HS-5 (cell line): ENCODE measurements around the gene CRLF2.
"Not testable (repeated sequence)": the region's sequence is repeated elsewhere in the genome, so short reads cannot be mapped to it uniquely, and the experiment has no call there.

Experiments
- DNase-seq: peaks from one replicate; pipeline ENCODE4 v3.0.0-alpha.2; 2012; ENCODE audit warnings: low read depth

The CRLF2 gene, protein sequence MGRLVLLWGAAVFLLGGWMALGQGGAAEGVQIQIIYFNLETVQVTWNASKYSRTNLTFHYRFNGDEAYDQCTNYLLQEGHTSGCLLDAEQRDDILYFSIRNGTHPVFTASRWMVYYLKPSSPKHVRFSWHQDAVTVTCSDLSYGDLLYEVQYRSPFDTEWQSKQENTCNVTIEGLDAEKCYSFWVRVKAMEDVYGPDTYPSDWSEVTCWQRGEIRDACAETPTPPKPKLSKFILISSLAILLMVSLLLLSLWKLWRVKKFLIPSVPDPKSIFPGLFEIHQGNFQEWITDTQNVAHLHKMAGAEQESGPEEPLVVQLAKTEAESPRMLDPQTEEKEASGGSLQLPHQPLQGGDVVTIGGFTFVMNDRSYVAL

DNA sequence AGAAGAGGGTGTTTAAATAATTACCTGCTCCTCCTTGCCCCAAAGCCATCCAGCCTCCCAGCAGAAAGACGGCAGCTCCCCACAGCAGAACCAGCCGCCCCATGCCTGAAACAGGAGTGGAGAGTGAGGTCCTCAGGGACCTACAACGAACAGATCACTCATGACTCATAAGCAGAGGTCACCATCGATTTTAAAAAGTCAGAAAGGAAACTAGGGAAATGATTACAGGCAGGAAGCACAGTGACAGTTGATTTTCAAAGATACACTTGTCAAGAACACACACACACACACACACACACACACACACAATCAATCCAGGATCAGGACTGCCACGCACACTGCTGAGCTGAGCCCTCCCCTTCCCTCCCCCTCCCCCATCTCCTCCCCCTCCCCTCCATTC, at the start of gene CRLF2:
TSS of gene CRLF2 (minus strand) at position 118 of the 400 bp plus-strand sequence. CDS start at position 103, 15 bp downstream.
- DNase-seq, result peak; percentile 59

DNA sequence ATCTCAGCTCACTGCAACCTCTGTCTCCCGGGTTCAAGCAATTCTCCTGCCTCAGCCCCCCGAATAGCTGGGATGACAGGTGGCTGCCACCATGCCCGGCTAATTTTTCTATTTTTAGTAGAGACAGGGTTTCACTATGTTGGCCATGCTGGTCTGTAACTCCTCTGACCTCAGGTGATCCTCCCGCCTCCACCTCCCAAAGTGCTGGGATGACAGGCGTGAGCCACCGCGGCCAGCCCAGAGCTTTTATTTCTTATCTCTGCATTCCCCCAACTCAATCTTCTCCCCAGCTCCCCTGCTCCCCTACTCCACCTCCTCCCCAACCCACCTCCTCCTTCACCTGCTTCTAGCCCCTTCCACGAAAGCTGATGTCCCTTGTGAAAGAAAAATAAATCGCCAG, 49.3 kb upstream of the CRLF2 start:
- DNase-seq, result not testable (repeated sequence)

DNA sequence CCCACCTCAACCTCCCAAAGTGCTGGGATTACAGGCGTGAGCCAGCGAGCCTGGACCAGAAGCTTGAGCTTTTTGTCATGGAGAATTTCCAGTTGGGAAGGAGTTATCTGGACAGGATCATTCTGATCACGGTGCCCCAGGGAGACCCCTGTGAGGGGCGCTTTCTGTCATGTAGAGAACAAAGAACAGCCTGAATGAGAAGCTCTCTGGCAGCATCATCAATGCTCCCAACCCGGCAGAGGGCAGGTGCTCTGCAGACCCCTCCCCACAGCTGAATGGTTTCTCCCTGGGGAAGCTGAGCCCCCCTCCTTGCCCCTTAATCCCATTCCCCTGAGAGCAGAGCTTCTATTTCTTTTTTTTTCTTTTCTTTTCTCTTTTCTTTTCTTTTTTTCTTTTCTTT, 48.8 kb upstream of the CRLF2 start:
- no peak for DNase-seq

DNA sequence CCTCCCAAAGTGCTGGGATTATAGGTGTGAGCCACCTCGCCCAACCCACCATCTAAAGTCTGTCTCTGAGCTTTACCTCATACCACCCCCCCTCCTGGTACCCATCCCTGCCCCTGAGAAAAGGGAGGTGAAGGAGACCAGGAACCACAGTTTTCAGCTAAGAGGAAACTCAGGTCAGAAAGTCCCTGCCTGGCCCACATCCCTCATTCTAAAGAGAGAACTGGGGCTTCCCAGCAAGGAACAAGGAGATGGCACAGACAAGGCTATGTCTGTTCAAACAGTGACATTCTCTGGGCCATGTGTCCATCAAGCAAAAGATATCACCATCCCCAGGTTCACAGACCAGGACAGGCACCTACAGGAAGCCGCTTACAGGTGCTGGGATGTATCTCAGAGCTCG, 40.4 kb upstream of the CRLF2 start:
- no peak for DNase-seq

DNA sequence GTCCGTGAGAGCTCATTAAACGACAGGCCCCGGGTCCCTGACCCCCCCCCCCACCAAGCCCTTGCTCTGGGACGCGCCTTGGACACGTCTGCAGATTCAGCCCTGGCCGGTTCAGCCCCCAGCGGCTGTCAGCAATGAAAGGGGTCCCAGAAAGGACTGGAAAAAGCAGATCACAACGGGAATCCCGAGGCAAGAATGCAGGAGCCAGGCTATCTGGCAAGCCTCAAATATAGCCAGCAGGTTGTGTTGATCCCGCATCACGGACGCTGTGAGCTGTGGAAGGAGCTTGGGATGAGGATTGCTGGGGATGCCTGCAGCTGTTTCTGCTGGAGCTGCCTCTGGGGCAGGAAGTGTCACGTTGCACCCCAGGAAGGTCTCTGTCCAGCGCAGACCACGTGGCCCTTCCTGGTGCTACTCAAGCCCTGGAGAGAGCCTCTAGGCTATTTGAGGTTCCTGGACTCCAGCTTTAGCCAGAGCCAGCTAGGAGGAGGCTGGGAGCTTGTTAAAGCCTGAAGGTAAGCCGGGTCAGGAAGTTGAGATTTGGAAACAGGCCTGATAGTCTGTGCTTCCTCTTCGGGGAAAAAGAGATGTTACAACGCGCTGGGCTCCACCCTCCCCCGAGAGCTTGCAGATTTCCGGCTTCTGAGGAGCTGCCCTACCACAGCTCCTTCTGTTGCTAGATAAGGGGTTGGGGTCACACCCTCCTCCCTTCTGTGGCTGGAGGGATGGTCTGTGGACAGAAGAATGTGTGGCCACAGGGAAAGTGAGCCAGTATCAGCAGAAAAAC, 36.8 kb upstream of the CRLF2 start:
- no peak for DNase-seq

DNA sequence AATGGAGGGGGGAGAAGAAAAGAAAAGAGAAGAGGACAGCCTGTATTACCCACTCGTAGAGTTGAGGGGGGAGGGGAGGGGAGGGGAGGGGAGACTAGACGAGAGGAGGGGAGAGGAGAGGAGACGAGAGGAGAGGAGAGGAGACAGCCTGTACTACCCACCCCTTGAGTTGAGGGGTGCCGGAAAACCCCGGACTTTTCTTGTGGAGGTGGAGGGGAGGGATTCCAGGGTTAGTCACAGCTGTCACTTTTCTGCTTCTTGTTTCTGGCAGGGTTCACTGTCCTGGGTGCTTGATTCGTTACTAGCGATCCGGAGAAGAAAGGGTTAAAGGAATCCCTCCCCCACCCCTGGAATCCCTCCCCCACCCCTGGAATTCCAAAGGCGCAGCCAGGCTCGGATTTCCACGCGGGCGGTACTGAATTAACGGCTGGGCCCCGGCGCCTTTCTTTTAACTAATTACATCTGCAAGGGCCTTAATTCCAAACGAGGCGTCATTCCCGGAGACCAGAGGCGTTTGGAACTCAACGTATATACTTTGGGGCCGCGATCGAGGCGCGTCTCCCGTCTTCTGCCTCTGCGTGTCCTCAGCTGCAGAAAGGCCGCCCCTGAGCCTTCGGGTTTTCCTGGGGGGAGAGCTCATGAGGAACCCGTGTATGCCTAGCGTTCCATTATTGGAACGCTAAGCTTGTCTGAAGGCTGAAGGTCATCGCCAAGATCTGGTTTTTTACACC, 36.0 kb upstream of the CRLF2 start:
- no peak for DNase-seq

DNA sequence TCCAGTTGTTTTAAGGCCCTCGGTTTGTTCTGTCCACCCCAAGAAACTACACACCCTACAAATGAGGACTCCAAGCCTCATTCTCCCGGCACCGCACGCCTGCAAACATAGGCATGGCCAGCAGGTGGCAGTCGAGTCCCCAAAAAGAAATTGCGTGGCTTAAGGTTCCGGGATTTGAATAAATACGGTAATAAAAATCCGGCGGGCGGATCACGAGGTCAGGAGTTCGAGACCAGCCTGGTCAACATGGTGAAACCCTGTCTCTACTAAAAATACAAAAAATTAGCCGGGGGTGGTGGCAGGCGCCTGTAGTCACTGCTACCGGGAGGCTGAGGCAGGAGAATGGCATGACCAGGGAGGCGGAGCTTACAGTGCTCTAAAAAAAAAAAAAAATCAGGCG, 34.4 kb upstream of the CRLF2 start:
- DNase-seq, result no peak

DNA sequence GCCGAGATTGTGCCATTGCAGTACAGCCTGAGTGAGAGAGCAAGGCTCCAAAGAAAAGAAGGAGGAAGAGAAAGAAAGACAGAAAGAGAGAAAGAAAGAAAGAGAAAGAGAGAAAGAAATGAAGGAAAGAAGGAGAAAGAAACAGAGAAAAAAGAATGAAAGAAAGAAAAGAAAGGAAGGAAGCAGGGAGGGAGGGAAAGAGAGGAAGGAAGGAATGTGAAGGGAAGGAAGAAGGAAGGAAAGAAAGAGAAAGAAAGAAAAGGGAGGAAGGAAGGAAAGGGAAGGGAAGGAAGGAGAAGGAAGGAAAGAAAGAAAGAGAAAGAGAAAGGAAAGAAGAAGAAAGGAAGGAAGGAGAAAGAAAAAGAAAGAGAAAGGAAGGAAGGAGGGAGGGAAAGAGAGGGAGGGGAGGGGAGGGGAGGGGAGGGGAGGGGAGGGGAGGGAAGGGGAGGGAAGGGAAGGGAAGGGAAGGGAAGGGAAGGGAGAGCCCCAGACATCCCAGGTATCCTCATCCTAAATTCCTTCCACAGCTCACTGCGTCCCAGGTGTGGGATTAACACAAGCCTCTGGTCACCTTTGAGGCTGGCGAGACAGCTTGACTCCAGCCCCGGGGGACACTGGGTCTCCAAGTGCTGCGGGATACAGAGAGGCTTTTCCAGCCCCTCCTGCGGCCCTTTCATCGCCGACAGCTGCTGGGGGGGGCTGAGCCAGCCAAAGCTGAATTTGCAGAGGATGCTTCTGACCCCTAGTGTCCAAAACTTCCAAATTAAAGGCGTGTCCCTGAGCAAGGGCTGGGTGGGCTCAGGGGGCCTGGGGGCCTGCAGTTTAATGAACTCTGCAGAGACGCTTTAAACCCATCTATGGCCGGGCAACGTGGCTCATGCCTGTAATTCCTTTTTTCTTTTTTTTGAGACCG, 32.0 kb upstream of the CRLF2 start:
- no peak for DNase-seq

DNA sequence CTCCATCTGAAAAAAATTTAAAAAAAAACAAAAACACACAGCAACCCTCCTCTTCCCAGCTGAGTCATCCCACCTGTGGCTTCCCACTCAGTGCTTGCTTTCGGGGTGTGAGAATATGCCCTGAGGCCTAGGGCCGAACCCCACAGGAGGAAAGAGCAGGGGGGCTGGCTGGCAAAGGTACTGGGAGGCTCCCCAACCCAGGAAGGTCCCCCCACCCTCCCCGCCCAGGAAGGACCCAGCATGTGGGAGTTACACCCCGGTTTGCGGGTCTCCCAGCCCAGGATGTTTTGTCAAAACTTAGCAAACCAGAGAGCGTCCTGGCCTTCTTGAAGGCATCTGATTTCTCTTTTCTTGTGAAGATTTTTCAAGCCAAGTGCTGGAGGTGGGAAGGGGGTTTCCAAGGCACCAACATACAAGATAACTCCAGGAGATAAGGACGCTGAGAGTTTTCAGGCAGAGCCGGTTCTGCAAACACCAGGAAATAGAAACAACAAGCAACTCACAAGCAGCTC, 30.5 kb upstream of the CRLF2 start:
- no peak for DNase-seq

DNA sequence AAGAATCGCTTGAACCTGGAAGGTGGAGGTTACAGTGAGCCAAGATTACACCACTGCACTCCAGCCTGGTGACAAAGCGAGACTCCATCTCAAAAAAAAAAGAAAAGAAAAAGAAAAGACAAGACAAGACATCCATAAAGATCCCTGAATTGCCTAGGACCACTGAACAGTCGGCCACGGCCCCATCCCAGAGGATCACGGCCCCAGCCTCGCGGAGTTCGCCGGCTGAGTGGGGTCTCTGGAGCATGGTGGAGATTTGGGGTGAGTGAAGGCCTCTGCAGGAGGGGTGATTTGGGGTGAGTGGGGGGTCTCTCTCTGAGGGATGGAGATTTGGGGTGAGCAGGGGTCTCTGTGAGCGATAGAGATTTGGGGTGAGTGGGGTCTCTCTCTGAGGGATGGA, 28.1 kb upstream of the CRLF2 start:
- not testable (repeated sequence) for DNase-seq

DNA sequence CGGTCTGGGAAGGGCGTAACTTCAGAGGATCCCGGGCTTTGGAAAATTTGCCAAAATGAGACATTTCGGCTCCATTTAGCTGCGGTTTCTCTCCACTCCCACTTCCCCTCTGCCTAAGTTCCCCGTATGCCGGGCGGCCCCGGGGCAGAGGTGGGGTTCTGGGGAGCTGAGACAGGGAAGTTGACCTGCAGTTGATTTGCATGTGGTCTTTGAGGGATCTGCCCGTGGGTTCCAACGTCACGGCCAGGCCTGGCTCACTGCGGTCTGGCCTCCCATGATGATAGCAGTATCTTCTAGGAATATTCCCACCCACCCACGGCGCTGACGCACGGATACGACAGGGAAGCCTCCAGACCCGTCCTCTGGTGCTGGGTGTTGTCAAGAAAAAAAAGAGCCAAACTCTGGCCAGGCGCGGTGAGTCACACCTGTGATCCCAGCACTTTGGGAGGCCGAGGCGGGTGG, 27.3 kb upstream of the CRLF2 start:
- no peak for DNase-seq

DNA sequence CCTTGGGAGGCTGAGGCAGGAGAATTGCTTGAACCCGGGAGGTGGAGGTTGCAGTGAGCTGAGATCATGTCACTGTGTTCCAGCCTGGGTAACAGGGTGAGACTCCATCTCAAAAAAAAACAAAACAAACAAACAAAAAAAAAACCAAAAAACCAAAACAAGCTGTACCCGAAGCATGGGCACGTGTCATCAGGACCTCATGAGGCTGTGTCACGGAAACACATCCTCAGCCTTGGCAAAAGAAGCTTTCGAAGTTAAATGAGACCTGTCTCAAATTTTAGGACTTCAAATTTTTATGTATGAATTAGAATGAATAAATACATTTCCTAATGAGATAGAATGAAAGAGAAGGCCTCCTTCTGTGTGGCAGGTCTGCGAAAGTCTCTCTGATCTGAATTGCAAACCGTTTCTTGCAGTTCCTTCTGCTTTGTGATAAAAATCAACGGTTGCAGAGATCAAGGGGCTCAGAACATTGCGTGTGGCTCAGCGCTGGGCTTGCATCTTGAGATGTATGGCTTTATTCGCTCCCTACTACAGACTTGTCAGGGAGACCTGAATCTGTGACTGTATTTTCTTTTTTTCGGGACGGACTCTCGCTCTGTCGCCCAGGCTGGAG, 19.5 kb upstream of the CRLF2 start:
- no peak for DNase-seq

DNA sequence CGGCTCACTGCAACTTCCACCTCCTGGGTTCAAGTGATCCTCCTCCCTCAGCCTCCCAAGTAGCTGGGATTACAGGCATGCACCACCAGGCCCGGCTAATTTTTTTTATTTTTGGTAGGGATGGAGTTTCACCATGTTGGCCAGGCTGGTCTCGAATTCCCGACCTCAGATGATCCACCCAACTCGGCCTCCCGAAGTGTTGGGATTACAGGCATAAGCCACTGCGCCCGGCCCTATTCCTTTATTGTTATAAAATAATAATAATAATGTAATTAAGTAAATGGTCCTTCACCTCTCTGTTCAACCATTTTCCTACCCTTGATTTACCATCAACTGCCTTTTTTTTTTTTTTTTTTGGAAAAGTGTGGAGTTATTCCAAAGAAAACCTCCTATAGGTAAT, 15.7 kb upstream of the CRLF2 start:
- not testable (repeated sequence) for DNase-seq

DNA sequence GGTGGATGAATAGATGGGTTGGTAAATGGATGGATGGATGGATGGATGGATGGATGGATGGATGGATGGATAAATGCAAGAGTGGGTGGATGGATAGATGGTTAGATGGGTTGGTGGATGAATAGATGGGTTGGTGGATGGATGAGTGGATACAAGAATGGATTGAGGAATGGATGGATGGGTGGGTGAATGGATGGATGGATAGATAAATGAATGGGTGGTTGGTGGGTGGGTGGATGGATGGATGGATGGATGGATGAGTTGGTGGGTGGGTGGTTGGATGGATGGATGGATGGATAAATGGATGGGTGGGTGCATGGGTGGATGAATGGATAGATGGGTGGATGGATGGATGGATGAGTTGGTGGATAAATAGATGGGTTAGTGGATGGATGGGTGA, 13.8 kb upstream of the CRLF2 start:
- DNase-seq, result no peak

DNA sequence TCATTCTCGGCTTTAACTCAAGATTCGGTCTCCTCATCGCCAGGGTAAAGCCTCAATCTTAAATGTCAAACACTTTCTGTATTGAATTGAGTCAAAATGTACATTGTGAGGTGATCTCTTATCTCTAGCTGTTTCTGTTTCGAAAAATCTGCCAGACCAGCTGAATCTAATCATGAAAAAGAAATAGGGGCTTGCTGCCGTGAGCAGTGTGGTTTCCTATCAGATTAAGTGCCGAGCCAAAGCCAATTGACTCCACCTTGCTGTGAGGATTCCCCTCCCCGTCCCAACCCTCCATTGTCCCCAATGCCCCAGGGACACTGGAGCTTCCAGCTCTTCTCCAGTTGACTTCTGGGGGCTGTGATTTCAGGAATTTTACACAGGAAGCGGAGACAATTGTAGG, 12.5 kb upstream of the CRLF2 start:
- no peak for DNase-seq

DNA sequence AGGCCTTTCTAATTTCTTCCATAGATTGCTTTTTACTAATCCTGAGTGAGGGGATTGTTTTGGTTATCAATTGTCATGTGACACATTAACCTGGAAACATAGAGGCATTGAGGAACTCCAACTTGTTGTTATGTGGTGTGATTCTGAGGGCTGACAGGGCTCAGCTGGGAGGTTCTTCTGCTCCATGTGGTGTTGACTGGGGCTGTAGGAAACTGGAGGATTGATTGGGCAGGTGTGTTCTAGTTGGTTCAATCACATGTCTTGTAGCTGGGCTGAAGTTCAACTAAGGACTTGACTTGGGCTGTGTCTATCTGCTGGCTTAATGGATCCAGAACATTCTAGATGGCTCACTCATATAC, 10.8 kb upstream of the CRLF2 start:
- DNase-seq, result no peak

DNA sequence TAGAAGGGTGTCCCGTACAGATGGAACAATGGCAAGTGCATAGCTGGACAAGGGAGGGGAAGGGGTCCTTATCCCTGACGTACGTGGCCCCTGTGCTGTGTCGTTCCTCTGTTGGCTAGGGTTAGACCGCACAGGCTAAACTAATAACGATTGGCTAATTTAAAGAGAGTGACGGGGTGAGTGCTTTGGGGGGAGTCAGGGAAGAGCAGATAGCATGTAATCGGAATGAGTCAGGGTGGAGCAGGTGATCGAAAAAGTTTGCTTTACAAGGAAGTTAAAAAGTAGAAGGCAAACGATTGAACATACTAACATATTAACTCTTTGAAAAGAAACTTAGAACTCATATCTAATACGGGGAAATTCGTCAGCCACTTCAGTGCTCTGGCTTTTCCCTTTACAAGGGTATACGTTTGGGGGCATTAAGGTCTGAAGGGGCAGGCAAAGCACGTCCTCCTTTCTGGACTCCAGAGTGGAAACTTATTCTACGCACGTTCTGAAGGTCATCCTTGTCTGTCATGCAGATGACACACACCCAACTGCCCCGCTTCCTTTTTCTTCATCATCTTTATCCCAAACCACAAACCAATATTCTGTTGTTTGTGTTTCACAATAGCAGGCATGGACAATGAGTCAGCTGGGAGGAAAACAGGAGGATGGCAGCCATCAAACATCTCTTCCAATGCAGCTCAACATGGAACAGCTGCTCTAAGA, 10.2 kb upstream of the CRLF2 start:
- no peak for DNase-seq

DNA sequence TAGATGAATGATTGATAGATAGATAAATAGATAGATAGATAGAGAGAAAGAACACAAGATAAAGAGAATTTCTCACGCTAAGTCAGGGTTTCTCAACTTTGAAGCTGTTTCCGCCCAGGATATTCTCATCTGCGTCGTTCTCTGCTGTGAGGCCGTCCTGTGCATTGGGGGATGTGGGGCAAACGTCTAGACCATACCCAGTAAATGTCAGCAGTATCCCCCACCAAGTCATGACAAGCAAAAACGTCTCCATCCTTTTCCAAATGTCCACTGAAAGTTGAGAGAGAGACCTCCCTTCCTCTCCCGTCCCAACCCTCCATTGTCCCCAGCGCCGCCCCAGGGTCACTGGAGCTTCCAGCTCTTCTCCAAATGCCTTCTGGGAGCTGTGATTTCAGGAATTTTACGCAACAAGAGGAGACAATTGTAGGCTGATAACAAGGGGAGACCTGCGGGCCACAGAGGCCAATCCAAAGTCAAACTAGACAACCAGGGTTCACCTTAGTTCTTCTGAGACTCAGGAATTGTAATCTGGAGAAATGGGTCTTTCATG, 8.9 kb upstream of the CRLF2 start:
- no peak for DNase-seq

DNA sequence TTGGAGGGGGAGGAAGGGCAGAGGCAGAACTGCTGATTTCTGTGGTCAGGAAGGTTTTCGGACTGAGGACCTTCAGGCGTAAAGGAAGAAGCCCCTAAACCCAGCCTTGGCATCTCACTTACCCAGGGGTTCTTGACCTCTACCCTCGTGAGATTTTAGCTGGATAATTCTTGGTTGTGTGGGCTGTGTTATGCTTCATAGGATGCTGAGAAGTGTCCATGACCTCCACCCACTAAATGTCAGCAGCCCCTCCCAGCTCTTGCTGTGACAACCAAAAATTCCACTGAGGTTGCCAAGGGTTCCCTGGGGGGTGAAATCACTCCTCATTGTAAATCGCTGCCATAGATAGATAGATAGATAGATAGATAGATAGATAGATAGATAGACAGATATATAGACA, 5.8 kb upstream of the CRLF2 start:
- DNase-seq, result no peak
